Body of pancreas (tissue), 4 donors: Measurements from ENCODE around the gene CNDP2. TPM values are rescaled to one million over a fixed set of nuclear protein-coding genes. Genes with fewer than 3 reads are reported as not detected.
A peak's percentile ranks its signal among the peaks of the same experiment; 100 is the strongest.

Source experiments
- ATAC-seq: fragments of 150-250 bp; one replicate; pipeline ENCODE4 v1.9.1; 2016
- DNase-seq, 4 donors: peaks; one replicate each; pipeline ENCODE4 v3.0.0-alpha.2; 2019
- H3K27ac ChIP-seq, 4 donors: fragments of 200-600 bp; sonication (generic); 1 replicate in 3 of 4; 2 replicates in 1 of 4; pipeline versions ENCODE4 v1.5.1 to v1.6.1; 2016 to 2019; ENCODE audit warnings: mild to moderate bottlenecking in 1 of 4, mixed read lengths in 1 of 4, moderate library complexity in 1 of 4
- H3K27me3 ChIP-seq, 2 donors: fragments of 200-600 bp; sonication (generic); one replicate each; pipeline ENCODE4 v1.6.0; 2016; ENCODE audit warnings: mild to moderate bottlenecking in 1 of 2
- H3K36me3 ChIP-seq, 2 donors: fragments of 200-600 bp; sonication (generic); replicated peaks in 1 of 2; 2 replicates each; pipeline ENCODE4 v1.5.1; 2016; ENCODE audit warnings: low read depth in 2 of 2; ENCODE audit not compliant: insufficient read depth in 1 of 2
- H3K4me1 ChIP-seq: fragments of 200-600 bp; sonication (generic); one replicate; pipeline ENCODE4 v1.6.0; 2016
- H3K4me3 ChIP-seq, 2 donors: fragments of 200-600 bp; sonication (generic); 1 replicate in 1 of 2; 2 replicates in 1 of 2; pipeline ENCODE4 v1.5.1; 2016 to 2019
- H3K9me3 ChIP-seq, 3 donors: fragments of 200-600 bp; sonication (generic); 1 replicate in 2 of 3; 2 replicates in 1 of 3; pipeline ENCODE4 v1.5.1; 2016
- POLR2A ChIP-seq, 3 donors: fragments of 450-650 bp; IDR thresholded peaks; one replicate each; pipeline ENCODE4 v1.6.1; 2016; ENCODE audit warnings: antibody characterized with exemption in 3 of 3, mild to moderate bottlenecking in 2 of 3
- WGBS, 2 donors: methylation state at CpG; one replicate each; pipeline ENCODE4 v1.1.5; 2017; 5-methylcytosine and 5-hydroxymethylcytosine counted together
- intact Hi-C: fragments of 100-400 bp; cut with DNase I; formaldehyde crosslinking; loops from one replicate; pipeline ENCODE4 v1.15.1; 2023
- total RNA-seq, 2 donors: library from RNA; depleted of rRNA; stranded (reverse); fragments of >200 nt; gene quantifications; one replicate each; pipeline ENCODE4 v1.1.0, GENCODE V29; 2016
- TF ChIP-seq, protein P1 (sequence below), 7 experiments: fragments of 450-650 bp in 4 of 7; fragments of 200-600 bp in 3 of 7; sonication (generic) in 3 of 7; IDR thresholded peaks; one replicate each; pipeline ENCODE4 v1.5.1; 2016 to 2019; ENCODE audit warnings: antibody characterized with exemption in 7 of 7

CNDP2 gene
- total RNA-seq, 2 donors from 2014 or later, result 83.0 to 145 TPM

DNA sequence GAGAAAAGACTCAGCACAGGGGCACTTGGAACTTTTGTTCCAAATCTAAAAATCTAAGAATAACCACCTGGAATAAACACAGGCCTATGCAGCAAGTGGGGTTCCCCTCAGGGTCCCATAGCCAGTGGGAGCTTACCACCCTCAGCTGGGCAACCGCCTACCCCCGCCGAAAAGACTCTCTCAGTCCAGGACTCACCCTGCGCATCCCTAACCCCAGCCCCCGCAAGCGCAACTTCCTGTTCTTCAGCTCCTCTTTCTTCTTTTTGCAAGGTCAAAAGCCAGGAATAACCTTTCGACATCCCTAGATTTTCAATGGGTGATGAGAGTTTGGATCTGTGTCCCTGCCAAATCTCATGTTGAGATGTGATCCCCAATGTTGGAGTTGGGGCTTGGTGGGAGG is 51.7 kb downstream of the CNDP2 start:
- Histone ChIP-seq H3K36me3 (no peaks in the 10 kb centered on the region), H3K9me3 (no peaks in the 10 kb centered on the region), H3K4me3 (no peak overlapping the region), H3K4me1 (peaks cover 21% of the 10 kb centered on the region), H3K27ac (peak overlapping the region in 2 of 4 donors; percentile 58 to 63), H3K27me3 (no peaks in the 10 kb centered on the region)
- TF ChIP-seq POLR2A (IDR thresholded peaks at IDR 0.05), result no peak
- TF ChIP-seq, protein P1, sequence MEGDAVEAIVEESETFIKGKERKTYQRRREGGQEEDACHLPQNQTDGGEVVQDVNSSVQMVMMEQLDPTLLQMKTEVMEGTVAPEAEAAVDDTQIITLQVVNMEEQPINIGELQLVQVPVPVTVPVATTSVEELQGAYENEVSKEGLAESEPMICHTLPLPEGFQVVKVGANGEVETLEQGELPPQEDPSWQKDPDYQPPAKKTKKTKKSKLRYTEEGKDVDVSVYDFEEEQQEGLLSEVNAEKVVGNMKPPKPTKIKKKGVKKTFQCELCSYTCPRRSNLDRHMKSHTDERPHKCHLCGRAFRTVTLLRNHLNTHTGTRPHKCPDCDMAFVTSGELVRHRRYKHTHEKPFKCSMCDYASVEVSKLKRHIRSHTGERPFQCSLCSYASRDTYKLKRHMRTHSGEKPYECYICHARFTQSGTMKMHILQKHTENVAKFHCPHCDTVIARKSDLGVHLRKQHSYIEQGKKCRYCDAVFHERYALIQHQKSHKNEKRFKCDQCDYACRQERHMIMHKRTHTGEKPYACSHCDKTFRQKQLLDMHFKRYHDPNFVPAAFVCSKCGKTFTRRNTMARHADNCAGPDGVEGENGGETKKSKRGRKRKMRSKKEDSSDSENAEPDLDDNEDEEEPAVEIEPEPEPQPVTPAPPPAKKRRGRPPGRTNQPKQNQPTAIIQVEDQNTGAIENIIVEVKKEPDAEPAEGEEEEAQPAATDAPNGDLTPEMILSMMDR (IDR thresholded peaks at IDR 0.05), result no peak
- no peak for DNase-seq
- intact Hi-C loops, result loop anchor here (5.0 kb wide), 1 partner anchor 196 kb away; no protein-coding TSS in a partner anchor
- WGBS, 2 donors, result 94 to 97% methylated on average over 7 of the region's 7 CpGs
- ATAC-seq, result no peak

DNA sequence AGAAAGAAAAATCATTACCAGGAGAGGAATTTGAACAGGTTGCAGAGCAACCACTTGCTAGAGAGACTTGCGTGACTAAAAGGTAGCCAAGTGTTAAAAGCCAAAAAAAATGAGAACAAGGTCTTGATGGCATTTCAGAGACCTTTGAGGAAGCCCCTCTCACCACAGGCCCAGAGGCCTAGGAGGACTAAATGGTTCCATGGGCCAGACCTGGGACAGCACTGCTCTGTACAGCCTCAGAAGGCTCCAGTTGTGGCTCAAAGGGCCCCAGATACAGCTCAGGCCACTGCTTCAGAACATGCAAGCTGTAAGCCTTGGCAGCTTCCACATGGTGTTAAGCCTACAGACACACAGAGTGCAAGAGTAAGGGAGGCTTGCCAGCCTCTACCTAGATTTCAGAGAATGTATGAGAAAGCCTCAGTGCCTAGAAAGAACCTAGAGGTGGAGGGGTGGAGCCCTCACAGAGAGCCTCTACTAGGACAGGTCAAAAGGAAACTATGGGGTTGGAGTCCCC is 53.5 kb downstream of the CNDP2 start:
- intact Hi-C loops, result loop anchor here (5.0 to 10.0 kb wide), 2 partner anchors 197 to 365 kb away; no protein-coding TSS in a partner anchor
- H3K27ac ChIP-seq, result no peak overlapping the region
- no peaks in the 10 kb centered on the region for H3K9me3 ChIP-seq
- H3K4me3 ChIP-seq, result no peak overlapping the region
- WGBS, 2 donors, result 63 to 71% methylated on average over 1 of the region's 1 CpG
- peaks cover 21% of the 10 kb centered on the region for H3K4me1 ChIP-seq
- H3K36me3 ChIP-seq, result no peaks in the 10 kb centered on the region
- no peaks in the 10 kb centered on the region for H3K27me3 ChIP-seq
- ATAC-seq (no peak), DNase-seq (no peak)
- no peak for TF ChIP-seq POLR2A (IDR thresholded peaks at IDR 0.05)
- TF ChIP-seq, protein P1 (IDR thresholded peaks at IDR 0.05), result no peak

DNA sequence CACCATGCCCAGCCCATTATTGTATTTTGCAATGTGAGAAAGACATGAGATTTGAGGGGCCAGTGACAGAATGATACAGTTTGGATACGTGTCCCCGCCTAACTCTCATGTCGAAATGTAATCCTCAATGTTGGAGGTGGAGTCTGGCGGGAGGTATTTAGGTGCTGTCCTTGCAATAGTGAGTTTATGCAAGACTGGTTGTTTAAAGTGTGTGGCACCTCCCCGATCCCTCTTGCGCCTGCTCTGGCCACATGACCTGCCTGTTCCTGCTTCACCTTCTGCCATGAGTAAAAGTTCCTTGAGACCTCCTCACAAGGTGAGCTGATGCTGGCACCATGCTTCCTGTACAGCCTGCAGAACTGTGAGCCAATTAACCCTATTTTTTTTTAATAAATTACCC is 54.7 kb downstream of the CNDP2 start:
- no peaks in the 10 kb centered on the region for H3K9me3 ChIP-seq
- H3K27ac ChIP-seq, result no peak overlapping the region
- ATAC-seq, result no peak
- no peak for DNase-seq
- H3K36me3 ChIP-seq, result no peaks in the 10 kb centered on the region
- no peak overlapping the region for H3K4me3 ChIP-seq
- 92 to 93% methylated on average over 6 of the region's 6 CpGs for WGBS, 2 donors
- TF ChIP-seq POLR2A (IDR thresholded peaks at IDR 0.05), result no peak
- TF ChIP-seq, protein P1 (IDR thresholded peaks at IDR 0.05), result no peak
- no peaks in the 10 kb centered on the region for H3K27me3 ChIP-seq
- intact Hi-C loops, result loop anchor here (10.0 kb wide), 1 partner anchor 366 kb away; no protein-coding TSS in a partner anchor
- H3K4me1 ChIP-seq, result peaks cover 21% of the 10 kb centered on the region

DNA sequence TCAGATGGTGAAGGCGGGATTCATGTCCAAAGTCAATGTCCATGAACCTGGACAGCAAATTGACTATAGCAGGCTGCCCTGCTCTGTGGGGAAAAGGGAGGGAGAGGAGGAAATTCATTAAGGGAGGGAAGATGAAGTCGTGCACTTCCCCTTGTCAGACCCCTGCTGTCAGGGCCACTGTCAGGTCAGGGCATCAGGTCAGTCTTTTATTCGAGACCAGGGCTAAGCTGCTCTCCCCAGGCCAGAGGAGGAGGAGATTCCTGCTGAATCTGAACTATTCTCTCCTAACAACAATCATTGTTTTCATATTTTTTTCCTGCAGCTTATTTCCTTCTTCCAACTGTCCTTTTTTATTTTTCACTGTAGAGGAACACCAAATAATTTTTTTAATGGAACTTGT is 55.3 kb downstream of the CNDP2 start:
- DNase-seq, result no peak

More for the DNA sequence above, 55.3 kb downstream of the CNDP2 start:
- ATAC-seq, result no peak
- 34 to 36% methylated on average over 3 of the region's 3 CpGs for WGBS, 2 donors
- no peaks in the 10 kb centered on the region for H3K36me3 ChIP-seq
- no peaks in the 10 kb centered on the region for H3K27me3 ChIP-seq
- H3K4me3 ChIP-seq, result no peak overlapping the region
- H3K4me1 ChIP-seq, result peaks cover 16% of the 10 kb centered on the region
- H3K9me3 ChIP-seq, result no peaks in the 10 kb centered on the region
- intact Hi-C loops, result loop anchor here (10.0 kb wide), 1 partner anchor 367 kb away; no protein-coding TSS in a partner anchor
- TF ChIP-seq, protein P1 (IDR thresholded peaks at IDR 0.05), result no peak
- TF ChIP-seq POLR2A (IDR thresholded peaks at IDR 0.05), result no peak
- peak overlapping the region in 1 of 4 donors; percentile 4 for H3K27ac ChIP-seq
